NCI-H2081 treated with DMSO at 0.1 percent for 48 hours (cell line): ENCODE measurements around the gene SLC23A2.

ENCODE experiments used
- DNase-seq: peaks from one replicate; lab custom pipeline; 2025; lab: John Stamatoyannopoulos, UW

SLC23A2 gene

GRCh38 chr20:4846821-4847220, 154.5 kb downstream of the SLC23A2 start:
- DNase-seq = no peak

- DNase-seq = no peak
Measured at GRCh38 chr20:4844751-4845465, 156.4 kb downstream of the SLC23A2 start.

GRCh38 chr20:4844325-4844724, 157.0 kb downstream of the SLC23A2 start:
- no peak for DNase-seq

- no peak for DNase-seq
Measured at GRCh38 chr20:4840801-4841200, 160.5 kb downstream of the SLC23A2 start.

- DNase-seq = no peak
Measured at GRCh38 chr20:4838526-4838925, 162.8 kb downstream of the SLC23A2 start.

- no peak for DNase-seq
Measured at GRCh38 chr20:4837760-4838159, 163.6 kb downstream of the SLC23A2 start.

GRCh38 chr20:4836935-4837334, 164.4 kb downstream of the SLC23A2 start:
- DNase-seq = no peak

- no peak for DNase-seq
Measured at GRCh38 chr20:4836473-4836872, 164.8 kb downstream of the SLC23A2 start.

DNA sequence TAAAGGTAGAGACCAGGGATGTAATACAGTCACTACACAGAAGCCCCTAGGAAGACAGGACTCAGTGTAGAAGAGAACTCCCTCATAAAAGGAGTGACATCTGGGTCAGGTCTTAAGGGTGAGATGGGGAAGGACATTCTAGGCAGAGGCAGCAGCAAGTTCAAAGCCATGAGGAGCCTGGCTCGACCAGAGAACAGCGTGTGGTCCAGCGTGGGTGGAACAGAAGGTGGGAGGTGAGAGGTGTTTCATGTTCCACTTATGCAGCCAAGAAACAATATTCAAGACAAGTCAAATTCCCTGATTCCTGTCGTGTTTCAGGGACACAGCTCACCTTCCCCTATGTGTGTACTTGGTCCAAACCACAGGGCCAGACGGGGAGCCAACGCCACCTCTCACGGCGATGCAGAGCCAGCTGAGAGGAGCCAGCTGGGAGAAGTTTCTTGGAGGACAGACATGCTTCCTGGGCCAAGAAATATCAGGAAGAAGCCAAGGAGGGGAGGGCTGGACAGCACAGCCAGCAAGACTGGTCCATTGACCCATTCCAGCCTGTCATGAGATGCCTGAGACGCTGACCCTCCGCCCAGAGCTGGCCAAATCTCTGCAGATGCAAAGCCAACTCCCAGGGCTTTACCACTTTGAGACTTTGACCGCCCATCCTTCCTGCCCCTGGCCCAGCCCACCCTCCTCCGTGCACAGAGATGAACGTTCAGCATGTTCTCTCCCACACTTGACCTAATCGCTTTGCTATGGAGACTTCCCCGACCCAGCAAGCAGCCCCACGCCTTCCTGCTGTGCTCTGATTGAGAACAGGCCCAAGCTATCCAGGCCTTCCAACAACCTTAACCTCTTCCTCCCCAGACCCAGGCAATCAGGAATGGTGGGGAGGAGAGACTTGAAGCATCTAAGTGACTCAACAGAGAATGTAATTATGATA, 165.8 kb downstream of the SLC23A2 start:
- no peak for DNase-seq

- DNase-seq = no peak
Measured at GRCh38 chr20:4833074-4833728, 168.1 kb downstream of the SLC23A2 start.

- no peak for DNase-seq
Measured at GRCh38 chr20:4832469-4832868, 168.8 kb downstream of the SLC23A2 start.

DNA sequence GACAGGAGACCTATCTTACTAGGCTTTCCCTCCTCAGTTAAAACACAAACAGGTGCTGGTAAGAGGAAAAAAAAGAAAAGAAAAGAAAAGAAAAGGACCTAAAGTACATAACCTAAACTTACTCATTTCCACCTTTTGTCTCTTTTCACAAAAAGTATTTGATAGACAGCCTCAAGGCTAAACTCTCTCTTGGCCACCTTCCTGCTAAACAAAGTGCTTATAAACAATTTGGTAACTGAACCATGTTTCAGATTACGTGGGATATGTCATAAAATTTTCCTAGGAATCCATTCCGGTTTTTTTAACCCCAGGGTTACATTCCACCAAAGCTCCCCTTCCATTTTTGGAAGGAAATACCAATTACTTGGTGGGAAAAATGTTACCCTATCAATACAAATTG, 170.6 kb downstream of the SLC23A2 start:
- no peak for DNase-seq

DNA sequence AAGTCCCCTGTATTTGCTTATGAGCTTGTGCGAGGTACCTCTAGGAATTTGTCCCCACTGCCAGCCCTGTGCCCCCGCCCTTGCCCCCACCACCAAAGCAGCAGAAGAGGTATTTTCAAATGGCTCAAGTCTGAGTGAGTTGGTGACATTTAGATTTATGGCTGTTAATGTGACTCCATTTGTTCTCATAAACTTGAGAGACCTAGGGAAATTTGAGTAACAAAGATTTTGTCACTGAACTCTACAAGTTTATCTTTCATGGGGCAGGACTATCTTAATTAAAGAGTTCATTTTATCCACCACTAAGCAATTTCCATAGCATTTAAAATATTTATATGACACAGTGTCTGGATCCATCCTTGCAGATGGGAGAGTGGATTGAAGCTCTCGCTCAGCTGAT, 171.1 kb downstream of the SLC23A2 start:
- no peak for DNase-seq

GRCh38 chr20:4829514-4830215, 171.6 kb downstream of the SLC23A2 start:
- no peak for DNase-seq

- DNase-seq = no peak
Measured at GRCh38 chr20:4828830-4829513, 172.3 kb downstream of the SLC23A2 start.

- no peak for DNase-seq
Measured at GRCh38 chr20:4821590-4821989, 179.7 kb downstream of the SLC23A2 start.

GRCh38 chr20:4820806-4821518, 180.3 kb downstream of the SLC23A2 start:
- DNase-seq = no peak

DNA sequence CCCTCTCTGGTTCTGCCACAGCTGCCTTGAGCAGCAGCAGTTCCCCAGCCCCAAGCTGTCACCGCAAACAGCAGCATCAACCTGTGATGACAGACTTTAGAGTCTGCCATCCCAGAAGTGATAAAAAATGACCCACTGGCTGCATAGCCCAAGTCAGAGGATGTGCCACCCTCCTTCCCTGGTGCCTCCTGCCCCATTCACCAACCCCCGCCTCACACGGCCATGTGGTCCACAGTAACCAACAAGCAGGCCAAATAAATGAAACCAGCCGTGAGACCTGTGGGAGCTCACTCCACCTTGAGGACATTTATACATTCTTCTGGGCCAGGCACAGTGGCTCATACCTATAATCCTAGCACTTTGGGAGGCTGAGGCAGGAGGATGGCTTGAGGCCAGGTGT, 181.4 kb downstream of the SLC23A2 start:
- no peak for DNase-seq

DNA sequence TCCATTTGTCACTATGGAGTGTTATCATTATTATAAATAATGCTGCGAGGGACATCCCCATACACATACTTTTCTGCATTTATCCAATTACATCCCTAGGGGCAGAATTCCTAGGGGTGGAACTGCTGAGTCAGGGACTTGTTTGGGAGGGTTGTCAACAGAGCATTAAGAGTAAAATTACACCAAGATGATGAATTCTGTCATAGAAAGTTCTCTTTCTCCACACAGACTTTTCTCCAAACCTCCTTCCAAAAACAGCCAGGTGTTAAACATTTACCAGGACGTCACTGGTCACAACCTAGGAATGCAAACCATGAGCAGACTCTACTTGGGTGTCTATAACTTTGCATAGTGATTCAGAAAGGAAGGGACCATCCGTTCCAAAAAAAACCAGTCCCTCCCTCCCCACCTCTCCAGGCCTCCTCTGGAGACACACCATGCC, 184.1 kb downstream of the SLC23A2 start:
- no peak for DNase-seq

DNA sequence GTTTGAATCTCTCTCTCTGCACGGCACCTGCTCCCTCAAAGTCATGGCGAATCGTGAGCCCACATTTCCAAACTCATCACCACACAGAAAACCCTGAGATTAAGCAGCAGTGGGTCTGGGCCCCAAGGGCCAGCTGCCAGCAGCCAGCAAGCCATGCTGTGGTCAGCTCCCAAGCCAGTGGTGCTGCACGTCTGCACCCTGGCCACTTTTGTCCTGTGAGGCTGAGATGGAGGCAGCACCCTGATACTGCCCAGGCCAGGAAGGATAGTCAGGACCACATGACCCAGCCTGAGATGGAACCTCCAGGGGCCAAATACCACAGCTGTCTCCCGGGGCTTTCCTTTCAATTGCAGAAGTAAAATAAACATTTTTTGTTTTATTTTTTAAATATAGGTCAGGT, 185.7 kb downstream of the SLC23A2 start:
- DNase-seq = no peak
